ENCODE results near the gene PMEPA1.

PMEPA1 gene

DNA sequence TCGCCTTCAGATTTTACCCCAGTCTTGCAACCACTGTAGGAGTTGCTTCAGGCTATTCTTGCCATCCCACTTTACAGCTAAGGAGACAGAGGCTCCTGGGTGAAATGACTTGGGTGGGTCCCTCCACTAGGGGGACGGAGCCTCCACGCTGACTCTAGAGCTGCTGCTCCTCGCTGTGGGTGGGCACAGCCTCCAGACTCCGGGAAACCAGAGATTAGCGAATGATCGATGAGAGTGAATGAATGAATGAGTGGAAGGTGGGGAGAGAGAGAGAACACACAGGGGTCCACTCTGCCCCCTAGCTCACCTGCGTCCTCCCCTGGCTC, 100.0 kb downstream of the PMEPA1 start:
- DNase-seq (ENCODE audit: low read depth, low spot score): no peak

DNA sequence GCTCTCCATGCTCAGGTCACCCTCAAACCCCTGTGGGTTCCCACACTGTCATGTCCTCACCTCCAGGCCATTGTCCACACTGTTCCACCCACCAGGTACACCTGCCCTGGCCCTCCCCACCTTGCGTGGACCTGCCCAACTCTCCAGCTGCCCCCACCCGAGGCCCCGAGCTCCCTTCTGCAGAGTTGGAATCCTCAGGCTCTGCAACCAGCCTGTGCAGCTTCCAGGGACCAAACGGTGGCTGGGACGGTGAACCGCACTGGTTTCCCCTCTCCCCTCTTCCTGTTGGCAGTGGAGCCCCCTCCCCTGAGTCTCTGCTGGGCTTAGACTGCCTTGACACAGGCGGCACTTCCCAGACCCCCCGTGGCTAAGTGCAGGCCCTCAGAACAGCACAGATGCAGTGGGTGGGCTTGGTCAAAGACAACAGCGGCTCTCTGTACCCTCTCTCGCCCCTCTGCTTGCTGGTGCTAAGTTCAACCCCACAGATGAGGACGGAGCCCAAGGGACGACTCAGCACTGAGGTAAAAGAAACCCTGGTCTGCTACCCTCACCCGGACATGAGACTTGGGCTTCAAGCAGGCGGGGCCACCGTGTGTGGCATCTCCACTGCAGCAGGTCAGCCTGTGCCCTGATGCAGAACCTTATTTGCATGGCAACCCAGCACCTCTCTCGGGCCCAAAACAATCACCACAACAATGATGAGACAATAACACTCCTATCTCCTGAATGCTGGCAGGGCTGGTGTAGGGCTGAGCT, 100.6 kb downstream of the PMEPA1 start:
- DNase-seq (ENCODE audit: low read depth, low spot score): no peak

DNA sequence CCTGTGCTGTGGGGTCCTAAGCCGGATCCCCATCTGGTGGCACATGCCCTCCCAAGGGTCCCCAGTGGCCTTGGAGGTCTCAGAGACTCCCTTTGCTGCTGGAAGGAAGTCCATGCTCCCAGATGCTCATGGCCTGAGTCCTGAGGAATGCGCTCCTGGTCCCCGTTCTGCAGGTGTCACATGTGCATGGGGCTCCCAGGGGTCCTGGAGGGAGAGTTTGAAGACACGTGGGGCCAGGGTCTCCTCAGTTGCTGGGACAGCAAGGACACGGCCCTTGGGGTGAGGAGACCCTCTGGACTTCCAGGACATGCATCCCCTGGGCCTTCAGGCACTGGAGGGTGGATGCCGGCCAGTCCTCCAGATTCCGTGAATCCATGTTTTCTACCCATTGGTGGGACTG, 101.3 kb downstream of the PMEPA1 start:
- no peak for DNase-seq (ENCODE audit: low read depth, low spot score)

DNA sequence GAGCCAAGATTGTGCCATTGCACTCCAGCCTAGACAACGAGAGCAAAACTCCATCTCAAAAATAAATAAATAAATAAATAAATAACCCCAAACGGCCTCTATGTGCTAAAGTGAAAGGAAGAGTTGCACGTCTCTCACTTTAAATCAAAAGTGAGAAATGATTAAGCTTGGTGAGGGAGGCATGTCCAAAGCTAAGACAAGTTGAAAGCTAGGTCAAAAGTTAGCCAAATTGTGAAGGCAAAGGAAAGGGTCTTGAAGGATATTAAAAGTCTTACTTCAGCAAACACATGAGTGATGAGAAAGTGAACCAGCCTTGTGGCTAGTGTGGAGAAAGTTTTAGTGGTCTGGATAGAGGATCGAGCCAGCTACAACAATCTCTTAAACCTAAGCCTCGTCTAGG, 103.9 kb downstream of the PMEPA1 start:
- no peak for DNase-seq (ENCODE audit: low read depth, low spot score)

DNA sequence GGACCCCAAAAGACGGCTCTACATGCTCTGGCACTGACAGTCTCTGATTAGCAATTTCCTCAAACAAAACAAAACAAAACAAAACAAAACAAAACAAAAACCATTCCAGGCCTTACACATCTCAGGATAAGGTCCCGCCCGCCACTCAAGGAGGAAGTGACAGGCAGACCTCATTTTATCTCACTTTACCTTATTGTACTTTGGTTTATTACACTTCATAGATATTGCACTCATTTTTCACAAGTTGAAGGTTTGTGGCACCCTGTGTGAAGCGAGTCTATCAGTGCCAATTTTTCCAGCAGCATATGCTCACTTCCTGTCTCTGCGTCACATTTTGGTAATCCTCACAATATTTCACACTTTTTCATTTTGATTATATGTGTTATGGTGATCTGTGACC, 104.8 kb downstream of the PMEPA1 start:
- DNase-seq (ENCODE audit: low read depth, low spot score): no peak

DNA sequence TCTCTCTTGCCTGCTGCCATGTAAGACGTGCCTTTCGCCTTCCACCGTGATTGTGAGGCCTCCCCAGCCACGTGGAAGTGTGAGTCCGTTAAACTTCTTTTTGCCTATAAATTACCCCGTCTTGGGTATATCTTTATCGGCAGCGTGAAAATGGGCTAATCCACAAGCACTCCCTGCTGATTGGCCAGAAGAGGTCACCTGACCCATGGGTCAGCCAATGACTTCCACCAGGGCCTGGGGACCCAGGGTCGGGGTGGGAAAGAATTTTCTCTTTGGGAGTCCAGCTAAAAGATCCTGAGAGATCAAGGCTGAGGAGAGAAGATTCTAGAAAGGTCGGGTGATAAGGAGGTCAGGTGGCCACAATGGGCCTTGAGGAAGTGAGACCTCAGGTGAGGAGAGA, 106.7 kb downstream of the PMEPA1 start:
- DNase-seq (ENCODE audit: low read depth, low spot score): no peak

DNA sequence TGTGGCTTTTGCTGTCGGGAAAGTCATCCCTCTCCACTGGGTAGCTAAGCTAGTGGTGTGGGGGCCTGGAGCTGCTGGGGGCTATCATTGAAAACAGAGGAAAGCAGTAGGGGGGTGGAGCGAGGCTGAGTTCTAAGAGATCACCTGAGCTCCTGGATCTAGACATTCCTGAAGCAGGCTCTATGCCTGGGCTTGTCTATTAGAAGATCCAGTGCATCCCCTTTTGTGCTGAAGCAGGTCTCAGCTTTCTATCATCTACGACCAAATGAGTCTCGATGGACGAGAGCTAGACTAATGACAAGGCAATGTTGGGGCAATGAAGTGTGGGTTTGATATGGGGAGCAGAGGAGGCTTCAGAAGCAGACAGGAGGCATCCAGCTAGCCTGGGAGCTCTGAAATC, 108.1 kb downstream of the PMEPA1 start:
- DNase-seq (ENCODE audit: low read depth, low spot score): no peak

DNA sequence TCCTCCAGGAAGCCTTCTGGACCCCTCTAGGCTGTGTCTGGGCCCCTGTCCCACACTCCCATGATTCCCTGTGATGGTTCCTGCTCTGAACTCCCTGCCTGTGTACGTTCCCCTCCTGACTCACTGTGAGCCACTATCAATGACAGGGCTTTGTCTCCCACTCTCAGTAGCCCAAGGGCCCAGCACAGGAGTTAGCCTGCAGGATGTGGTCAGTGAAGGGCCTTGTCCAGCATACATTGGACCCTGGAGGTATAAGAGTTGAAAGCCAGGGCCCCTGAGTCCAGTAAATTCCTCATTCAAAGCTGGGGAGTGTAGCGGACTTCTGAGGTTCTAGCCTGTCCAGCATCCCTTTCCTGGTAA, 108.6 kb downstream of the PMEPA1 start:
- no peak for DNase-seq (ENCODE audit: low read depth, low spot score)

DNA sequence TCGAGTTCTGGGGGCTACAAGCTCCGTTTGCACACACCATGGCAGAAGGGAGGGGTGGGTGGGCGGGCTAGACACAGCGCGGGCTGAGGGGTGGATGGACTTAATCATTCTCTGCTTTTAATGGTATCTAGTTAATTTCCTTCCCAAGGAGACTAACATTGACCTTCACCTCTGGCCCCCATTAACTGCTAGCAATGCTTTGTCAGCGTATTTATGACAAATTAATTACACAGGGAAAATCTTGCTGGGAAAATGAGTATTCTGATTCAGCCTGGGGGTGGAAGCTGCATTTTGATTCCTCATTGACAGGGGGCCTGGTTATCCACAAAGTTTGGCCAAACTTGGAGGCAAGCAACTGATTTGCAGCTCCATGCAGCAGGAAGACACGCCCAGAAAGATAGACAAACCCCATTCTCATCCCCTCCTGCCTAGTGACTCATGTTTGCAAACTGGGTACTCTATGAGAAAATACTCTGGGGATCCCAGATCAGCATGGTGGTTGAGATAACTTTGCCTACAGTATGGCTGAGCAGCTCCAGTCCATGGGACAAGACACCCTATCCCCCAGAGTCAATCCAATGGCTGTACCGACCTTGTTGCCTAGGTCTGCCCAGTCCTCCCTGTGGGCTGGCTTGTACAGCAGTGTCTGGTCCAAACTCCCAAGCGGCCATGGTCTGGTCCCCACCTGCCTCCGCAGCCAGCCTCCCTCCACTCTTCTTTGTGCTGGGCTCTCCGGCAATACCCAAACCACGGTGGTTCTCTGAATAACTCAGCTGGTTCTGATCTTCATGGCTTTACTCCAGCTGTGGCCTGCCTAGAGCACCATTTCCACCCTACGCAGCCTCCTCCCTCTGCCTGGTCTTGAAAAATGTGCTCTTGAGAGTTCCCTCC, 109.2 kb downstream of the PMEPA1 start:
- no peak for DNase-seq (ENCODE audit: low read depth, low spot score)

DNA sequence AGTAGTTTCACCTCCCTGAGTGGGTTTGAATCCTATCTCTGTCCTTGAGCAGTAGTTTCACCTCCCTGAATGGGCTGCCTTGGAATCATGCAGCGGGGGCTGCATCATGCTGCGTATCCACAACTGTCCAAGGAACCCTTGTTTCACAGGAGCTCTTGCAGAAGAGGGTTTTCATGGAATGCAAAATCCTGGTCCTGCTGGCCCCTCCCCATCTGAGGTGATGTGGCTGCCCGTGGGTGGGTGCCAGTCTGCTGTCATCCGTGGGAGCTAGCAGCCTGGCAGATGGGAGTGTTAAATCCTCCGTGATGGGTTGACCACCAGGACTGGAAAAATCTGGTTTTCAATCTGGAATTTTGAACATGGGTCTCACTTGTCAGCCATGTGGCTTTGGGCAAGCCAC, 111.3 kb downstream of the PMEPA1 start:
- DNase-seq (ENCODE audit: low read depth, low spot score): no peak
